Lower leg skin (tissue), 3 donors: Measurements from ENCODE around the gene PRDM2.

Experiments
- POLR2A ChIP-seq, 2 donors: fragments of 450-650 bp; IDR thresholded peaks; one replicate each; pipeline ENCODE4 v1.6.1; 2016 to 2017; ENCODE audit warnings: antibody characterized with exemption in 2 of 2, mild to moderate bottlenecking in 1 of 2, moderate library complexity in 1 of 2
- TF ChIP-seq, protein P1 (sequence below), 3 donors: fragments of 450-650 bp; IDR thresholded peaks; one replicate each; pipeline ENCODE4 v1.5.1; 2016; ENCODE audit warnings: antibody characterized with exemption in 3 of 3, mild to moderate bottlenecking in 3 of 3, moderate library complexity in 2 of 3

DNA sequence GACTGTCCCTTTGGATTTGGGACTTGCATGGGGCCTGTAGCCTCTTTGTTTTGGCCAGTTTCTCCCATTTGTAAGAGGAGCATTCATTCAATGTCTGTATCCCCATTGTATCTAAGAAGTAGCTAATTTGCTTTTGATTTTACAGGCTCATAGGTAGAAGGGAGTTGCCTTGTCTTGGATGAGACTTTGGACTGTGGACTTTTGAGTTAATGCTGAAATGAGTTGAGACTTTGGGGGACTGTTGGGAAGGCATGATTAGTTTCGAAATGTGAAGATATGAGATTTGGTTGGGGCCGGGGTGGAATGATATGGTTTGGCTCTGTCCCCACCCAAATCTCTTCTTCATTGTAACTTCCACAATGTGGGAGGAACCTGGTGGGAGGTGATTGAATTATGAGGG is 151.7 kb downstream of the PRDM2 start:
- no peak for TF ChIP-seq POLR2A (IDR thresholded peaks at IDR 0.05)
- TF ChIP-seq, protein P1, sequence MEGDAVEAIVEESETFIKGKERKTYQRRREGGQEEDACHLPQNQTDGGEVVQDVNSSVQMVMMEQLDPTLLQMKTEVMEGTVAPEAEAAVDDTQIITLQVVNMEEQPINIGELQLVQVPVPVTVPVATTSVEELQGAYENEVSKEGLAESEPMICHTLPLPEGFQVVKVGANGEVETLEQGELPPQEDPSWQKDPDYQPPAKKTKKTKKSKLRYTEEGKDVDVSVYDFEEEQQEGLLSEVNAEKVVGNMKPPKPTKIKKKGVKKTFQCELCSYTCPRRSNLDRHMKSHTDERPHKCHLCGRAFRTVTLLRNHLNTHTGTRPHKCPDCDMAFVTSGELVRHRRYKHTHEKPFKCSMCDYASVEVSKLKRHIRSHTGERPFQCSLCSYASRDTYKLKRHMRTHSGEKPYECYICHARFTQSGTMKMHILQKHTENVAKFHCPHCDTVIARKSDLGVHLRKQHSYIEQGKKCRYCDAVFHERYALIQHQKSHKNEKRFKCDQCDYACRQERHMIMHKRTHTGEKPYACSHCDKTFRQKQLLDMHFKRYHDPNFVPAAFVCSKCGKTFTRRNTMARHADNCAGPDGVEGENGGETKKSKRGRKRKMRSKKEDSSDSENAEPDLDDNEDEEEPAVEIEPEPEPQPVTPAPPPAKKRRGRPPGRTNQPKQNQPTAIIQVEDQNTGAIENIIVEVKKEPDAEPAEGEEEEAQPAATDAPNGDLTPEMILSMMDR (IDR thresholded peaks at IDR 0.05) = no peak
